Suppressor macrophage treated with lipopolysaccharide for 4 hours (primary cell): ENCODE measurements around the gene ATN1.
"Not testable (repeated sequence)": the region's sequence is repeated elsewhere in the genome, so short reads cannot be mapped to it uniquely, and the experiment has no call there.

Experiments
- DNase-seq: peaks from one replicate; pipeline ENCODE4 v3.0.0-alpha.2; 2020

ATN1 gene

DNA sequence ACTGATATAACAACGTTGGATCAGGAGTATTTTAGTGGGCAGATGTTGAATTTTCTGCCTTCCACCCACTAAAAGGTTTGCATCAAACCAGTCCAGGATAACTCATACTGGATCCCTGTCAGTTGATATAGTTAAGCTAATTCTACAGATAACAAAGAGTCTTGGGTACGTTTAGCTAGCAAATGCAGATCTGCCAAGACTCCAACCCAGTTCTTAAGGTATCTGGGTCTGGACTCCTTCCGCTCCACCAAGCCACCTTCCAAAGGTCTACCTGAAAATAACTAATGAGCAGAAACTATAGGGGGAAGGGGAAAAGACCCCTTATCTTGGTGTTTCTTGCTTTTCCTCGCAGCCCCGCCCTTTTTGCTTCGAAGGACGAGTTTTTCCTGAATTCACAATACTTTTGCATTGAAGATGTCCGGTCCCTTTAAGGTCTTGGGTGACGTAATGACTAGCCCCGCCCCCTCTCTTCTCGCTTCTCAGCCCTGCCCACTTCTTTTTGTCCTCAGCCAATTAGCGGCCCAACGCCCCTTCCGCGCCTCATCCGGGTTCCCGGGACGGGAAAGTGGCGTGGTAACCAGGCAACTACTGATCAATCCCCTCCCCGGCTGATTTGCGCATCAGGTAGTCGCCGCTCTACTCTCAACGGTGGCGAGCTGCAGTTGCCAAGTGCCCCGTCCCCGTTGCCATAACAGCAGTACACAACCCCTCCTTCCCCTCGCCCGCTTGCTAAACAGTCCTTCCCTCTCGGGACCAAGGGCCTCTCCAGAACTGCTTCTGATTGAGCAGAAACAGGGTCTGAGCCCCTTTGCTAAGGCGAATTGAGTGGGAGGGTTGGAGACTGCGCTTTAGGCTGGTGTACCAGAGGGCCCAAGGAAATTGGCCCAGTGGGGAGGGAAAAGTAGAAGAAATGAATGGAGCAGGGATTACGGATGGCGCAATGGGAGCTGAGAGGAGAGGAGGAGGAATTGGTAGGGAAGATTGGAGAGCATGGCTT is 23.2 kb upstream of the ATN1 start, which contains the start of gene LRRC23:
Gene LRRC23, plus strand, starts transcription at position 543 of the 997 bp plus-strand sequence. CDS start 812 bp downstream, outside the sequence.
- DNase-seq: peak; percentile 97

GRCh38 chr12:6905414-6906040 is 22.2 kb upstream of the ATN1 start:
- DNase-seq: no peak

DNA sequence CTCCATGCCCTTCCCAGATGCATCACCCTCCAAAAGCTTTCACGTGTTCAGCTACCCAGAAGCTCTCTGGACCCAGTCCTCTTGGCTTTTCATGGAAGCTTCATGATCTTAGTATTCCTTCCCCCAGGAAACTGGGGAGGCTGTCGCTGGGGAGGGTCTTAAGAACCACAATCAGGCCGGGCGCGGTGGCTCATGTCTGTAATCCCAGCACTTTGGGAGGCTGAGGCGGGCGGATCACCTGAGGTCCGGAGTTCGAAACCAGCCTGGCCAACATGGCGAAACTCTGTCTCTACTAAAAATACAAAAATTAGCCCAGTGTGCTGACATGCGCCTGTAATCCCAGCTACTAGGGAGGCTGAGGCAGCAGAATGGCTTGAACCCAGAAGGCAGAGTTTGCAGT is 19.6 kb upstream of the ATN1 start:
- not testable (repeated sequence) for DNase-seq

DNA sequence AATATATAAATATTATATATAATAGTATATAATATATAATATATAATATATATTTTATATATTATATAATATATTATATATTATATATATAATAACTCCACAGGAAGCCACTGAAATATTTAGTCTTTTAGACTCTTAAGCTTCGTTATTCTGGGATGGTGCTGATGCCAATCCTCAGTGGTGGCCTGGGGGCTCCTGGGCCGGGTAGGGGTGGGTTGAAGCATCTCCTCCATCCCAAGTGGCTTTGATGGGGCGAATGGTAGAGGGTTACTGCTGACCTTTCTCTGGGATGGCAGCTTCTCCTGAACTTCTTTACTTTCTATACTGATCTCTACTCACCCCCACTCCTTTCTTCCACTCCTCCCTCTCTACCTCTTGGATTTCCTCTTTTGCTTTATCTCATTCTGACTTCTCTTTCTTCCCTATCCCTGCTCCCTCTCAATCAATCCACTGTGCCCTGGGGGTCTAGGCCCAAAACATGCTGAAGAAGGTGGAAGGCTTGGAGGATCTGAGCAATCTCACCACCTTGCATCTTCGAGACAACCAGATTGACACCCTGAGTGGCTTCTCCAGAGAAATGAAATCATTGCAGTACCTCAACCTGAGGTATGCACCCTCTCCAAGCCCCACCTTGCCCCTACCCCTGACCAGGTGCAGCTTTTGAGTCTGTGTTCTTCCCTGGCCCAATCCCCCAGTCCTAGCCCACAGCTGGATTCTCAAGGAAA is 18.2 kb upstream of the ATN1 start:
- no peak for DNase-seq

- no peak for DNase-seq
Measured at GRCh38 chr12:6912164-6912935, 15.4 kb upstream of the ATN1 start.

- DNase-seq: peak; percentile 72
Measured at GRCh38 chr12:6914246-6914946, 13.4 kb upstream of the ATN1 start, which contains the start of gene ENO2. ENO2 (plus strand) TSS chr12:6914580; CDS start chr12:6915833, 1,253 bp downstream.

GRCh38 chr12:6914947-6915788 is 12.6 kb upstream of the ATN1 start:
- DNase-seq: no peak

GRCh38 chr12:6915789-6916285 is 11.9 kb upstream of the ATN1 start:
- DNase-seq: no peak

DNA sequence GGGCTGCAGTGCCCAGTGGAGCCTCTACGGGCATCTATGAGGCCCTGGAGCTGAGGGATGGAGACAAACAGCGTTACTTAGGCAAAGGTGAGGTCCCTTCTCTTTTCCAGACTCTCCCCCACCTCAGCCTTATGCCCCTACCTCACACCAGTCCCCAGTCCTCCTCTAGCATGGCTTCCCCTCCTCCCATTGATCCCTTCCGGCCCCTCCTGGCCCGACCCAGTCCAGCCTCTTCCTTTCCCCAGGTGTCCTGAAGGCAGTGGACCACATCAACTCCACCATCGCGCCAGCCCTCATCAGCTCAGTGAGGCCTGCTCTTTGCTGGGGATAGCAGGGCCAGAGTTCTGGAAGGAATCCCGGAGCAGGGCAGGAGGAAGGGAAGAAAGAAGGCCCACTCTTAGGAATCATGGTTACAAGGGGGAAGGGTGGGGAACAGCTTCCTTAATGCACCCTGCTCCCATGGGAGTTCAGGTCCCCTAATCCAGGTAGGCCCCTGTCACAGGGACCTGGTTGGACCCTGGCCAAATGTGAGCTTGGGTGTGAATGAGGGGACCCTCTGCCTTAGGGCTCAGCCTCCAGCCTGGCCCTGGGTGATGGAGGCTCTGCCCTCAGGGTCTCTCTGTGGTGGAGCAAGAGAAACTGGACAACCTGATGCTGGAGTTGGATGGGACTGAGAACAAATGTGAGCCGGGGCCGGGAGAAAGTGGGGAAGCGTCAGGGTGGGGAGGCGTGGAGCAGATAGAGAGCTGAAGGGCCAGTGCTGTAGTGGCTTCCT is 11.1 kb upstream of the ATN1 start:
- no peak for DNase-seq

DNA sequence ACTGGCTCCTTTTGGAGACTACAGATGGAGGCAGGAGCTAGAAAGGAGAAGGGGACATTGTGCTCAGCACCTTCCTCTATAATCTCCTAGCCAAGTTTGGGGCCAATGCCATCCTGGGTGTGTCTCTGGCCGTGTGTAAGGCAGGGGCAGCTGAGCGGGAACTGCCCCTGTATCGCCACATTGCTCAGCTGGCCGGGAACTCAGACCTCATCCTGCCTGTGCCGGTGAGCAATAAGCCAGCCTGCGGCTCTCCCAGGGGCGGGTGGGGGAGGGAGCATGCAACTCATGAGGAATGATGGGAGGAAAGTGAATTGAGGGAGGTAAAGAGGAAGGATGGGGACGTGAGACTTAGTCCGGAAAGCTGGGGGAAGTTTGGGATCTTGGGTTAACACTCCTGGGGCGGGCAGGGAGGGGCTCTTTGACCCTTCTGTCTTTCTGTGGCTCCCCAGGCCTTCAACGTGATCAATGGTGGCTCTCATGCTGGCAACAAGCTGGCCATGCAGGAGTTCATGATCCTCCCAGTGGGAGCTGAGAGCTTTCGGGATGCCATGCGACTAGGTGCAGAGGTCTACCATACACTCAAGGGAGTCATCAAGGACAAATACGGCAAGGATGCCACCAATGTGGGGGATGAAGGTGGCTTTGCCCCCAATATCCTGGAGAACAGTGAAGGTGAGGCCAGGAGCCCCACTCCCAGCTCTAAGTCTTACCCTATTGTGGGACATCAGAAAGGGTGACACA is 10.1 kb upstream of the ATN1 start:
- no peak for DNase-seq

GRCh38 chr12:6919588-6919987 is 8.2 kb upstream of the ATN1 start:
- DNase-seq: no peak

GRCh38 chr12:6921539-6921938 is 6.2 kb upstream of the ATN1 start:
- no peak for DNase-seq

DNA sequence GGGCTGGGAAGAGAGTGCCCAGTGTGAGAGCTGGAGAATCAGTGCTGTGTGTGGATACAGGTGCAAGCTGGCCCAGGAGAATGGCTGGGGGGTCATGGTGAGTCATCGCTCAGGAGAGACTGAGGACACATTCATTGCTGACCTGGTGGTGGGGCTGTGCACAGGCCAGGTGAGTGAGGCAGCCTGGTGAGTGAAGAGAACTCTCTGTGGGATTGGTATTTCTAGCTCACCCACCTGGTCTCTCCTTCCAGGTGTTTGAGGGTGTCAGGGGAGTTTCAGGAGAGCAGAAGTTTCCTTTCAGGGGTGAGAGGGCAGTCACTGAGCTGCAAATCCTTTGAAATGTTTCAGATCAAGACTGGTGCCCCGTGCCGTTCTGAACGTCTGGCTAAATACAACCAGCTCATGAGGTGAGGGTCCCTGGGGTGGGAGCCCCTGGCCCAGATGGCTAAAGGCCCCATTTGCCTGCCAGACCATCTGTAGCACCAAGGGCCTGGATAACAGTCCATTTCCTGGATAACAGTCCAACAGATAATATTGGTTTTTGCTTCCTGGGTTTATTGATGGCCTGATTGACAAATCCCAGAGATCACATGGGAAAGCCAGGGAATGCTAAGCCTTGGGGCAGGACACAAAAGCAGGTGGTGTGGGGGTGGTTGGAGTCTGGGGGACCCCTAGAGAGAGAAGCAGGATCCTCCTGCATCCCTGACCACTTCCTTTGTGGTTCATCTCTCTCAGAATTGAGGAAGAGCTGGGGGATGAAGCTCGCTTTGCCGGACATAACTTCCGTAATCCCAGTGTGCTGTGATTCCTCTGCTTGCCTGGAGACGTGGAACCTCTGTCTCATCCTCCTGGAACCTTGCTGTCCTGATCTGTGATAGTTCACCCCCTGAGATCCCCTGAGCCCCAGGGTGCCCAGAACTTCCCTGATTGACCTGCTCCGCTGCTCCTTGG is 5.5 kb upstream of the ATN1 start:
- DNase-seq: peak; percentile 47

DNA sequence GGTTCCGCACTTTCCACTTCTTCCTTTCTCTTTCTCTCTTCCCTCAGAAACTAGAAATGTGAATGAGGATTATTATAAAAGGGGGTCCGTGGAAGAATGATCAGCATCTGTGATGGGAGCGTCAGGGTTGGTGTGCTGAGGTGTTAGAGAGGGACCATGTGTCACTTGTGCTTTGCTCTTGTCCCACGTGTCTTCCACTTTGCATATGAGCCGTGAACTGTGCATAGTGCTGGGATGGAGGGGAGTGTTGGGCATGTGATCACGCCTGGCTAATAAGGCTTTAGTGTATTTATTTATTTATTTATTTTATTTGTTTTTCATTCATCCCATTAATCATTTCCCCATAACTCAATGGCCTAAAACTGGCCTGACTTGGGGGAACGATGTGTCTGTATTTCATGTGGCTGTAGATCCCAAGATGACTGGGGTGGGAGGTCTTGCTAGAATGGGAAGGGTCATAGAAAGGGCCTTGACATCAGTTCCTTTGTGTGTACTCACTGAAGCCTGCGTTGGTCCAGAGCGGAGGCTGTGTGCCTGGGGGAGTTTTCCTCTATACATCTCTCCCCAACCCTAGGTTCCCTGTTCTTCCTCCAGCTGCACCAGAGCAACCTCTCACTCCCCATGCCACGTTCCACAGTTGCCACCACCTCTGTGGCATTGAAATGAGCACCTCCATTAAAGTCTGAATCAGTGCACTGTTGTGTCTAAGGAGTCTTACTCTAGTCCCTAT is 4.6 kb upstream of the ATN1 start:
- no peak for DNase-seq

DNA sequence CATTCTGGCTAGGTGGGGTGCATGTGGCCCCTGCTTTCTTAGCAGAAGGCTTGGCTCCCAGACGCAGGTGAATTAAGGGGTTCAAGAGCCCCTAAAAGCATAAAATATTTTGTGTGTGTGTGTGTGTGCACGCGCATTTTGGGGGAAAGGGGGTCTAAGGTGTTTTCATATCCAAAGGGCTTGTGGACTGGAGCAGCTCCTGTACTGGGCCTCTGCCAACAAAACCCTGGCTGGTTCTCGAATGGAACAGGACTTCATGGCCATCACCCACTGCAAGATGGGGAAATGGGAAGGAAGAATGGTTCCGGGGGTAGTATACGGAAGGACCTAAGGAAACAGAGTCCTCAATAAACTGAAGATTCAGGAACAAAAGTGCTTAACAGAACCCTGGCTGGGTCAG is 3.9 kb upstream of the ATN1 start:
- no peak for DNase-seq

DNA sequence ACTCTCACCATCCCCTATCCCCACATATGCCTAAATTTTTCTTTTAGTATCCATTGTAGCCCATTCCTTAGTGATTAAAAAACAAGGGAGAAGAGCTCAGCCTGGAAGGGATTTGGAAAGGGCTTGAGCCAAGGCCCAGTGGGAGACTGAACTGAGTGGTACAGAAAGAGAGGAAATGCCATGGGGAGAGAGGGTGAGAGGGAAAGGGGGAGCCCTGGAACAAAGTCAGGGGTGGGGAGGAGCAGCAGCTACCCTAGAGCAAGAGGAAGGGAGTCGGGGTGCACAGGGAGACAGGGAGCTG is 2.6 kb upstream of the ATN1 start:
- DNase-seq: no peak

- no peak for DNase-seq
Measured at GRCh38 chr12:6925540-6926279, 2.0 kb upstream of the ATN1 start.
